Central memory CD8-positive, alpha-beta T cell (primary cell): Measurements from ENCODE around the gene AQP5.

Source experiments
- ATAC-seq: fragments of 150-1000 bp; cut with Tn5 transposase; replicated peaks from 2 replicates; pipeline ENCODE4 v1.10.0; 2022; ENCODE audit warnings: mild to moderate bottlenecking, moderate FRiP score, moderate number of reproducible peaks; ENCODE audit not compliant: poor library complexity, severe bottlenecking; ENCODE audit errors: extremely low read depth
- DNase-seq, 2 donors: peaks; one replicate each; pipeline ENCODE4 v3.0.0; 2021; ENCODE audit warnings: low spot score in 2 of 2
- H3K27ac Mint-ChIP-seq: one replicate; pipeline ENCODE4 v1.8.0; 2022; ENCODE audit warnings: low read depth, mild to moderate bottlenecking, moderate library complexity, mixed read lengths
- H3K27me3 Mint-ChIP-seq: one replicate; pipeline ENCODE4 v1.8.0; 2022; ENCODE audit warnings: mixed read lengths
- H3K36me3 Mint-ChIP-seq: one replicate; pipeline ENCODE4 v1.8.0; 2022; ENCODE audit warnings: mild to moderate bottlenecking, moderate library complexity, mixed read lengths; ENCODE audit not compliant: insufficient read depth
- H3K4me1 Mint-ChIP-seq: one replicate; pipeline ENCODE4 v1.8.0; 2022; ENCODE audit warnings: mixed read lengths
- H3K4me3 Mint-ChIP-seq: one replicate; pipeline ENCODE4 v1.8.0; 2022; ENCODE audit warnings: mild to moderate bottlenecking, moderate library complexity, mixed read lengths
- H3K9me3 Mint-ChIP-seq: one replicate; pipeline ENCODE4 v1.8.0; 2022; ENCODE audit warnings: mixed read lengths

Gene AQP5

DNA sequence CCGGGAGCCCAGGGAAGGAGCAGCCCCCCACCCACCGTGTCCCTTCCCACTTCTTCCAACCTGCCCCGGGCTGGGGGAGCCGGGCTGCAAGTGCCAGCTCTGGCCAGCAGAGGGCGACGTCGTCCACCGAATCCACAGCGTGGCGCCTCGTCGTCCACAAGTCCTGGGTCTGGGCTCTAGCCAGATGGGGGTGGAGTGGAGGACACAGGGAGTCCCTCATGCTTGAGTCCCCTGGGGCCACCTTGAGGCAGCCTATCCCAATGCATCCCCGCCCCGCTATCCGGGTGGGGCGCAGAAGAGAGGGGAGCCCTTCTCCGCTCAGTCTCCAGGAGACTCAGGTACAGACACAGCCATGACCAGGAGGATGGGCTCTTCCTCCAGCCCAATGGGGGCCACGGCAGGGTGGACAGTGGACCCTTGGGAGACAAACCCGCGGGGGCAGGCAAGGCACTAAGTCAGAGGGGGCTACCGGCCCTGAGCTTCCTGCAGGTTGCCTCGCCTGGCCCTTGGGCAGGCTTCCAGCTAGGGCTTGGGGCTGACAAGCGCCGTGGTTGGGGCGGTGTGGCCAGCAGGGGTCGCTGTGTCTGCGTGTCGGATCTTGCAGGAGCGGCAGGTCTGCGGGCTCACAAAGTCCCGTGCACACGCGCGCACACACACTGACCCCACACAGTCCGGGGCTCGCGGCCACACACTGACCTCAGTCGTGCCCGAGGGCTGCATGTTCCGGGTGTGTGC lies 5.5 kb downstream of the AQP5 start:
- Mint-ChIP-seq H3K4me3 (peak overlapping the region; percentile 69), H3K27me3 (peaks cover 46% of the 10 kb centered on the region), H3K4me1 (peaks cover 6% of the 10 kb centered on the region), H3K27ac (no peak overlapping the region), H3K9me3 (no peaks in the 10 kb centered on the region), H3K36me3 (peaks cover 2% of the 10 kb centered on the region)
- ATAC-seq (peak; percentile 90), DNase-seq (peak; percentile 86 to 97)

DNA sequence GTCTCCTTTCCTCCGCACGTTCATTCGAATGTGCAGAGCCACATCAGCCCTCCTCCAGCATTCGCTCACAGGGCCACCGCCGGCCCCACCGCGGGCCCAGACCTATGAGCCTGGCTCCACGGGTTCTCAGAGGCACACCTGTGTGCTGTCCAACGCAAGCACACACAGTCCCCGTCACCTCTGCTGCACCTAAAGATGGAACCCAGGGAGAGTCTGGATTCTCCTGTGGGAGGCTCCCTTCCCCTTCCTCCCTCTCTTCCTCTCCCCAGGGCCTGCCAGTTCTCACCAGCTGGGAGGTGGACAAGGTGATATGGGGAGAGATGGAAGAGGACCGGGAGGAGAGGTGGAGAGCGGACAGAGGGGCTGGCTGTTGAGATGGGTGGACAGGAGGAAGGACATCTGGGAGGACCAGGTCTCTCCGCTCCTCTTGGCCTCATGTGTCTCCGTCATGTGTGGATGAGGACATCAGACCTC lies 6.1 kb downstream of the AQP5 start:
- H3K36me3 Mint-ChIP-seq = peaks cover 2% of the 10 kb centered on the region
- H3K27me3 Mint-ChIP-seq = peaks cover 40% of the 10 kb centered on the region
- DNase-seq = no peak
- peaks cover 6% of the 10 kb centered on the region for H3K4me1 Mint-ChIP-seq
- H3K9me3 Mint-ChIP-seq = no peaks in the 10 kb centered on the region
- H3K4me3 Mint-ChIP-seq = no peak overlapping the region
- ATAC-seq = no peak
- no peak overlapping the region for H3K27ac Mint-ChIP-seq

DNA sequence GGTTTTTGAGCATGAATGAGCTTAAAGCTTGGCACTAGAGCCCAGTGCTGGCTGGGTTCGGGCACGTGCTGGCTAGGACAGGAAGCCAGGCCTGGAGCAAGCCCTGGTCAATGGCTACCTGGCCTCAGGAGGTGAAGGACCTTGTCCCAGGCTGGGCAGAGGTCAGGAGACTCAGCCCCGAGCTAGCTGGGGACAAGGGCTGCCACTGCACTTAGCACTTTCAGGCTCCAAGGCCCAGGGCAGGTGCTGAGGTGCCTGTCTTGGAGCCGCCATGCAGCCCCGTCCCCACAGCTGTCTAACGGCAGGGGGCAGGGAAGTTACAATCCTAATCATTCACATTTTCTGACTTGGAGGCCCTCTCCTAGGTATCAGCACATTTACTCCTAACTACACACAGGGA lies 6.8 kb downstream of the AQP5 start:
- no peak for DNase-seq
- H3K4me1 Mint-ChIP-seq = peaks cover 6% of the 10 kb centered on the region
- peaks cover 2% of the 10 kb centered on the region for H3K36me3 Mint-ChIP-seq
- H3K4me3 Mint-ChIP-seq = no peak overlapping the region
- no peak for ATAC-seq
- H3K27me3 Mint-ChIP-seq = peaks cover 34% of the 10 kb centered on the region
- no peaks in the 10 kb centered on the region for H3K9me3 Mint-ChIP-seq
- no peak overlapping the region for H3K27ac Mint-ChIP-seq

DNA sequence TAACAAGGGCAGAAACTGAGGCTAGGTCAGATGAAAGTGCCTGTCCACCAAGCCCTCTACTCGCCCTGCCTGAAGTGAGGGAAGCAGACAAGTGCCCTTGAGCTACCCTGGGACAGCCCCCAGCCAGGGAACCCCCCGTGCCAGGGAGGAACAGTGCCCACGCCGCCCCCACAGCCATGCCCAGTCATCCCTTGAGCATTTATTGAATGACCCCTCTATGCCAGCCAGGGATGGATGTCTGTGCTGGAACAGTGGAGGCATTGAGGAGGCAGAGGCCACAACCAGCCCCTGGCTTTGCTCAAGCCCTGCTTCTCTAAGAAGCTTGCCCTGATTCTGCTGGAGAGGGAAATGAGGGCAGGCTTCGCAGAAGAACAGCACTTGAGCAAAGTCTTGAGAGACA lies 7.4 kb downstream of the AQP5 start:
- H3K9me3 Mint-ChIP-seq = no peaks in the 10 kb centered on the region
- ATAC-seq (no peak), DNase-seq (no peak)
- H3K27me3 Mint-ChIP-seq = peaks cover 29% of the 10 kb centered on the region
- H3K4me1 Mint-ChIP-seq = peaks cover 6% of the 10 kb centered on the region
- H3K27ac Mint-ChIP-seq = no peak overlapping the region
- H3K4me3 Mint-ChIP-seq = no peak overlapping the region
- peaks cover 2% of the 10 kb centered on the region for H3K36me3 Mint-ChIP-seq

DNA sequence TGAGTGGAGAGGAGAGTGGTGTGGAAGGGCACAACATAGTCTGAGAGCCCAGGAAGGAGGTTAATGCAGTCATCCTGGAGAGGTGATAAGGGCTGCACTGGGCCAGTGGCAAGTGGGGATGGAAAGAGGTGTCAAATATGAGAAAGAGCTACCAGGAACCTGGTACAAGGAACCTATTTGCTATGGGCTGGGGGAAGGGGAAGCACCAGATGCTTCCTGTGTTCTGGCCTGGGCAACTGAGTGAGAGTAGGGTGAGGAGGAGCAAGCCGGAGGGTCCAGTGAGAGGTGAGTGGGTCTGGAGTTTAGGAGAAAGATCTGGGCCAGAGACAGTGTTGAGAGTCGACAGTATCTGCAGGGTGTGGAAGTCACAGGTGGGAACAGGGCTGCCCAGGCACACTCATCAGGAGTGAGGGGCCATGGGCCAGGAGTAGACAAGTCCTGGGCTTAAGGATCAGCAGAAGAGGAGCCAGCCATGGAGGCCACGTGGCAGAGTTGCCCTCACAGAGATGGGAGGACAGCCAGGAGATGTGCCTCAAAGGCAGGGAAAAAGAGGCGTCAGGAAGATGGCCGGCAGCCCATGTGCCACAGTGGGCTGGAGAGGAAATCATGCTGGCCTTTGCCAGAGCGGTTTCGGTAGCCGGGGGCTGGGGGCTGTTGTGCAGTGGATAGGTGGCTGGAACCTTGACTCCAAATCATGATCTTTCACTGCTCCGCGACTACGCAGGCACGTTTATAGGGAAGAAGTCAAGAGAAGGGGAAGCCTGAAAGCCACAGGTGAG lies 8.2 kb downstream of the AQP5 start:
- peaks cover 21% of the 10 kb centered on the region for H3K27me3 Mint-ChIP-seq
- DNase-seq (no peak), ATAC-seq (no peak)
- peaks cover 6% of the 10 kb centered on the region for H3K4me1 Mint-ChIP-seq
- peaks cover 2% of the 10 kb centered on the region for H3K36me3 Mint-ChIP-seq
- H3K27ac Mint-ChIP-seq = no peak overlapping the region
- H3K4me3 Mint-ChIP-seq = no peak overlapping the region
- H3K9me3 Mint-ChIP-seq = no peaks in the 10 kb centered on the region

GRCh38 chr12:49970658-49971057 lies 9.0 kb downstream of the AQP5 start:
- Mint-ChIP-seq H3K9me3 (no peaks in the 10 kb centered on the region), H3K27ac (no peak overlapping the region), H3K4me3 (no peak overlapping the region), H3K27me3 (peaks cover 14% of the 10 kb centered on the region), H3K4me1 (peaks cover 6% of the 10 kb centered on the region), H3K36me3 (peaks cover 2% of the 10 kb centered on the region)
- ATAC-seq = no peak
- no peak for DNase-seq

DNA sequence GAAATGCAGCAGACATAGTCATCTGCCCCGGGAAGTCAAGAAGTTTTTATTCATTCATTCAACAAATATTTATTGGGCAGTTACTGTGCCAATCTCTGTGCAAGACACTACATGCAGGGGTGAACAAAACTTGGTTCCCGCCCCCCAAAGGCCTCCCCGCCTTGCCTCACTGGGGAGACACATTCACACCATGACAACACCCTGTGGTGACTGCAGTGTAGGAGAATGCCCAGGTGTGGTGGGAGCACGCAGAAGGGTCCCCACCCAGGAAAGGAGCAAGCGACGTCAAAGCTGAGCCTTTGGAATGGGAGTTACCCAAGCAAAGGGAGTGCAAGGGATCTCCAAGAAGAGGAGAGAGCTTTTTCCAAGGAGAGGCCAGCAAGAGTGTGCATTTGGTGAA lies 9.5 kb downstream of the AQP5 start:
- Mint-ChIP-seq H3K4me1 (peaks cover 6% of the 10 kb centered on the region), H3K27me3 (peaks cover 9% of the 10 kb centered on the region), H3K36me3 (peaks cover under 1% of the 10 kb centered on the region), H3K9me3 (no peaks in the 10 kb centered on the region), H3K4me3 (no peak overlapping the region), H3K27ac (no peak overlapping the region)
- ATAC-seq (no peak), DNase-seq (no peak)

- H3K4me3 Mint-ChIP-seq = no peak overlapping the region
- no peaks in the 10 kb centered on the region for H3K36me3 Mint-ChIP-seq
- no peak for DNase-seq
- H3K4me1 Mint-ChIP-seq = peaks cover 1% of the 10 kb centered on the region
- H3K27ac Mint-ChIP-seq = no peak overlapping the region
- no peaks in the 10 kb centered on the region for H3K9me3 Mint-ChIP-seq
- no peak for ATAC-seq
- H3K27me3 Mint-ChIP-seq = no peaks in the 10 kb centered on the region
These were observed 10.5 kb downstream of the AQP5 start for GRCh38 chr12:49972129-49972528.

DNA sequence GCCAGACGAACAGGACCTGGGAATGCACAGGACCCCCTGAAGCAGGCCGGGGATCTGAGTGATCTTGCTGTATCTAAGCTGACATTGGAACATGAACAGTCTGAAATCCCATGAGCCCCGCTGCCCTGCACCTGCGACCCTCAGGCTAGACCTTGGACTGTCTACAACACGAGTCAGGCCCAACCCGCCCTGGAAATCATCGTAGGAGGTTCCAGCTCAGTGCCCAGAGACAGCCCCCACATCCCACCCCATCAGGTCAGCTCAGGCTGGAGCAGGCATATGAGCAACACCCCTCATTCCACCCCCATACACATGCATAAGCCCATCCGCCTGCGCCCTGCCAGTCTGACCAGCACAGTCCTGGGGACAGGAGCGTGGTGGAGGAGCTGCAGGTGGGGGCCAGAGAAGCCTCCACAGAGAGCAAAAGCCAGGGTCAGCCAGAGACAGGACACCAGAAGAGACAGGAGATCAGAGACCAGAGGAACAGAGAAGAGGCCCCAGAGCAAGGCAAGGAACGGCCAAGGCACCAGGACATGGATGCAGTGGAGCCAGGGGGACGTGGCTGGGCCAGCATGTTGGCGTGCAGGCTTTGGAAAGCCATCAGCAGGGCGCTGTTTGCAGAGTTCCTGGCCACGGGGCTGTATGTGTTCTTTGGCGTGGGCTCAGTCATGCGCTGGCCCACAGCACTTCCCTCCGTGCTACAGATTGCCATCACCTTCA lies 11.1 kb downstream of the AQP5 start, which contains the start of gene AQP6:
TSS of gene AQP6 (plus strand) at position 307 of the 720 bp plus-strand sequence. CDS start at position 534, 227 bp downstream.
- no peaks in the 10 kb centered on the region for H3K36me3 Mint-ChIP-seq
- H3K27me3 Mint-ChIP-seq = no peaks in the 10 kb centered on the region
- H3K9me3 Mint-ChIP-seq = no peaks in the 10 kb centered on the region
- DNase-seq (no peak), ATAC-seq (no peak)
- H3K4me1 Mint-ChIP-seq = no peaks in the 10 kb centered on the region
- no peak within 1 kb of the TSS for H3K4me3 Mint-ChIP-seq
- no peak within 1 kb of the TSS for H3K27ac Mint-ChIP-seq

- Mint-ChIP-seq H3K4me1 (no peaks in the 10 kb centered on the region), H3K36me3 (no peaks in the 10 kb centered on the region), H3K27ac (no peak overlapping the region), H3K27me3 (no peaks in the 10 kb centered on the region), H3K9me3 (no peaks in the 10 kb centered on the region), H3K4me3 (no peak overlapping the region)
- no peak for DNase-seq
- ATAC-seq = no peak
These were observed 11.7 kb downstream of the AQP5 start for GRCh38 chr12:49973361-49973830.

- H3K4me1 Mint-ChIP-seq = no peaks in the 10 kb centered on the region
- H3K36me3 Mint-ChIP-seq = no peaks in the 10 kb centered on the region
- no peaks in the 10 kb centered on the region for H3K27me3 Mint-ChIP-seq
- no peak overlapping the region for H3K4me3 Mint-ChIP-seq
- ATAC-seq = no peak
- no peaks in the 10 kb centered on the region for H3K9me3 Mint-ChIP-seq
- H3K27ac Mint-ChIP-seq = no peak overlapping the region
- DNase-seq = no peak
These were observed 12.6 kb downstream of the AQP5 start for GRCh38 chr12:49974231-49974675.

DNA sequence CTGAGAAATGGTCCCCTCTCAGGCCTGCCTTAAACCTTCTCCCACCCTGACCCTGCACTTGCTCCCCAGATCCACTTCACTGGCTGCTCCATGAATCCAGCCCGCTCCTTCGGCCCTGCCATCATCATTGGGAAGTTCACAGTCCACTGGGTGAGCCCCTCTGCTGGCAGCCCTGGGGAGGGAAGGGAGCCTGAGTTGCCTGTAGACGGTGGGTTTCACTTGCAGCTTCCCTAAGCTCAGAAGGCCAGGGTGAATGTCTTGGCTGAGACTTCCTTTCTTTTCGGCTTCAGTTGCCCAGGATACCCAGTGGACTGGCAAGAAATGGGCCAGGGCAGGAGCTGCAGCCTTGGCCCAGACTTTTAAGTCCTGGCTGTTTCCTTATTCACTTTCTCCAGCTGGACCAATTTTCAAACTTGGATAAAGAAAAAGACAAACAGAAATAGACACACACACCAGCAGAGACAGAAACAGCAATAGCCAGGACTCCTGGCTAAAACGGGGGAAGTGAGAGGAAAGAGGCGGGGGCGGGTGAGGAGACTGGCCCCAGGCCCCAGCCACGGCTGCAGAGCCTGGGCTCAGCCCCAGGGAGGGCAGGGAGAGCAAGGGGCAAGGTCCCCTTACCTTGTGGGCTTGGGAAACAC lies 13.1 kb downstream of the AQP5 start:
- H3K4me3 Mint-ChIP-seq = no peak overlapping the region
- no peak for DNase-seq
- H3K27ac Mint-ChIP-seq = no peak overlapping the region
- no peaks in the 10 kb centered on the region for H3K36me3 Mint-ChIP-seq
- H3K27me3 Mint-ChIP-seq = no peaks in the 10 kb centered on the region
- no peaks in the 10 kb centered on the region for H3K4me1 Mint-ChIP-seq
- ATAC-seq = no peak
- H3K9me3 Mint-ChIP-seq = no peaks in the 10 kb centered on the region
